Stimulated activated naive CD8-positive, alpha-beta T cell treated with anti-CD3 and anti-CD28 coated beads, Interleukin-15, amount 100 ng/mL, for 72 hours (primary cell): Measurements from ENCODE around the gene CARD19.
"Not testable (repeated sequence)": the region's sequence is repeated elsewhere in the genome, so short reads cannot be mapped to it uniquely, and the experiment has no call there.

Experiments used
- ATAC-seq: fragments of 150-1000 bp; cut with Tn5 transposase; 2 replicates; pipeline ENCODE4 v1.10.0; 2021; ENCODE audit warnings: mild to moderate bottlenecking, moderate library complexity
- DNase-seq, 2 donors: peaks; one replicate each; pipeline ENCODE4 v3.0.0; 2021 to 2022
- H3K27ac Mint-ChIP-seq, 2 donors: one replicate each; pipeline ENCODE4 v1.8.0; 2022; ENCODE audit warnings: mild to moderate bottlenecking in 2 of 2, mixed read lengths in 2 of 2, moderate library complexity in 2 of 2
- H3K27me3 Mint-ChIP-seq: one replicate; pipeline ENCODE4 v1.8.0; 2022; ENCODE audit warnings: mixed read lengths
- H3K4me1 Mint-ChIP-seq: one replicate; pipeline ENCODE4 v1.8.0; 2022; ENCODE audit warnings: mild to moderate bottlenecking, mixed read lengths
- H3K4me3 Mint-ChIP-seq, 2 donors: one replicate each; pipeline ENCODE4 v1.8.0; 2022; ENCODE audit warnings: mild to moderate bottlenecking in 2 of 2, mixed read lengths in 2 of 2, moderate library complexity in 1 of 2
- H3K9me3 Mint-ChIP-seq, 2 donors: one replicate each; pipeline ENCODE4 v1.8.0; 2022; ENCODE audit warnings: mixed read lengths in 2 of 2

CARD19 gene

DNA sequence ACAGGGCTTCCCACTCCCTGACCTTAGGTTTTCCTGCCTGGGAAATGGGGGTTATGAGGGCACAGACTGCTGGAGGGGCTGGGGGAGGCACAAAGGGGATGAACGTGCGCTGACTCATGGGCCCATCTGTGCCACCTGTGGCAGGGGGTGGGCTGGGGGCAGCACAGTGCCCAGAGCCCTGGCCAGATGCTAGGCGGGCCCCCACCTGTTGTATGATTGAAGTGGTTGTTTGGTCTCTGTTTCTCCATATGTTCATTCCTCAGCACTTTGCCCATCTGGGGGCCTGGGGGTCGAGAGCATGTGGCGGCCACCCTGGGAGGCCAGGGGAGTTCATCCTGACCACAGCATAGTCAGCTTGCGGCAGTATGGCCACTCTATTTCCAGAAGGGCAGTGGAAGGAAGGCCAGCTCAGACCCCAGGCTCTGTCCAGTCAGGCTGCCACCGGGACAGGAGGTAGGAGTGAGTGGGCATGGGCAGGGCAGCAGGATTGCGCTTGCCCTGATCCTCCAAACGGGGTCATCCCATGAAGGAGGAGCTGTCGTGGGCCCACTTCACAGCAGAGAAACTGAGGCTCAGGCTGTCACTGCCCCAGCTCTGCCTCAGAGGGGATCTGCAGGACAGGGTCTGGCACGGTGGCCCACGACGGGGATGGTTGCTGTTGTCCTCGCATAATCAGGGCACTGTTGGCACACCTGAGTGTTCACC is 38.9 kb downstream of the CARD19 start:
- DNase-seq (no peak), ATAC-seq (peak; percentile 47)
- H3K4me1 Mint-ChIP-seq, result peaks cover 87% of the 10 kb centered on the region
- no peaks in the 10 kb centered on the region for H3K27me3 Mint-ChIP-seq
- H3K27ac Mint-ChIP-seq, result peak overlapping the region; percentile 91 to 94
- no peaks in the 10 kb centered on the region for H3K9me3 Mint-ChIP-seq
- H3K4me3 Mint-ChIP-seq, result peak overlapping the region; percentile 79 to 83

GRCh38 chr9:93136011-93136440 is 40.0 kb downstream of the CARD19 start:
- Mint-ChIP-seq H3K27me3 (no peaks in the 10 kb centered on the region), H3K9me3 (no peaks in the 10 kb centered on the region), H3K27ac (no peak overlapping the region), H3K4me1 (peaks cover 87% of the 10 kb centered on the region), H3K4me3 (no peak overlapping the region)
- ATAC-seq (no peak), DNase-seq (no peak)

- ATAC-seq (no peak), DNase-seq (no peak)
- no peak overlapping the region for H3K27ac Mint-ChIP-seq
- H3K9me3 Mint-ChIP-seq, result no peaks in the 10 kb centered on the region
- H3K4me1 Mint-ChIP-seq, result peaks cover 82% of the 10 kb centered on the region
- H3K27me3 Mint-ChIP-seq, result no peaks in the 10 kb centered on the region
- H3K4me3 Mint-ChIP-seq, result no peak overlapping the region
Measured at GRCh38 chr9:93137362-93137761, 41.3 kb downstream of the CARD19 start.

- Mint-ChIP-seq H3K27me3 (no peaks in the 10 kb centered on the region), H3K27ac (no peak overlapping the region), H3K4me3 (no peak overlapping the region), H3K9me3 (no peaks in the 10 kb centered on the region), H3K4me1 (peaks cover 81% of the 10 kb centered on the region)
- ATAC-seq (no peak), DNase-seq (no peak)
Measured at GRCh38 chr9:93138171-93138764, 42.3 kb downstream of the CARD19 start.

GRCh38 chr9:93139365-93140182 is 43.6 kb downstream of the CARD19 start:
- ATAC-seq, result no peak
- peak overlapping the region in 1 of 2 donors; percentile 65 for H3K27ac Mint-ChIP-seq
- no peaks in the 10 kb centered on the region for H3K27me3 Mint-ChIP-seq
- no peak for DNase-seq
- peaks cover 91% of the 10 kb centered on the region for H3K4me1 Mint-ChIP-seq
- no peaks in the 10 kb centered on the region for H3K9me3 Mint-ChIP-seq
- H3K4me3 Mint-ChIP-seq, result peak overlapping the region in 1 of 2 donors; percentile 2

- Mint-ChIP-seq H3K27ac (peak overlapping the region in 1 of 2 donors; percentile 48), H3K27me3 (no peaks in the 10 kb centered on the region), H3K4me3 (no peak overlapping the region), H3K4me1 (peaks cover 81% of the 10 kb centered on the region), H3K9me3 (peaks cover 10 to 11% of the 10 kb centered on the region in 2 donors)
- no peak for DNase-seq
- ATAC-seq, result no peak
Measured at GRCh38 chr9:93141771-93142483, 45.9 kb downstream of the CARD19 start.

GRCh38 chr9:93143830-93144530 is 48.0 kb downstream of the CARD19 start:
- peak; percentile 79 for ATAC-seq
- Mint-ChIP-seq H3K4me1 (peaks cover 79% of the 10 kb centered on the region), H3K9me3 (peaks cover 20 to 26% of the 10 kb centered on the region in 2 donors), H3K4me3 (peak overlapping the region; percentile 32 to 67), H3K27ac (peak overlapping the region; percentile 80 to 90), H3K27me3 (no peaks in the 10 kb centered on the region)
- peak in 1 of 2 donors; percentile 55 for DNase-seq

GRCh38 chr9:93146696-93147095 is 50.7 kb downstream of the CARD19 start:
- not testable (repeated sequence) for H3K27me3 Mint-ChIP-seq, H3K4me3 Mint-ChIP-seq, DNase-seq
- peak; percentile 50 for ATAC-seq
- peaks cover 74% of the 10 kb centered on the region for H3K4me1 Mint-ChIP-seq
- peak overlapping the region; percentile 56 to 63 for H3K27ac Mint-ChIP-seq
- peaks cover 20 to 26% of the 10 kb centered on the region in 2 donors for H3K9me3 Mint-ChIP-seq

GRCh38 chr9:93147632-93148031 is 51.6 kb downstream of the CARD19 start:
- Mint-ChIP-seq H3K4me3 (no peak overlapping the region), H3K27me3 (no peaks in the 10 kb centered on the region), H3K4me1 (peaks cover 65% of the 10 kb centered on the region), H3K9me3 (peaks cover 20 to 26% of the 10 kb centered on the region in 2 donors), H3K27ac (peak overlapping the region in 1 of 2 donors; percentile 34)
- ATAC-seq, result no peak
- DNase-seq, result no peak

DNA sequence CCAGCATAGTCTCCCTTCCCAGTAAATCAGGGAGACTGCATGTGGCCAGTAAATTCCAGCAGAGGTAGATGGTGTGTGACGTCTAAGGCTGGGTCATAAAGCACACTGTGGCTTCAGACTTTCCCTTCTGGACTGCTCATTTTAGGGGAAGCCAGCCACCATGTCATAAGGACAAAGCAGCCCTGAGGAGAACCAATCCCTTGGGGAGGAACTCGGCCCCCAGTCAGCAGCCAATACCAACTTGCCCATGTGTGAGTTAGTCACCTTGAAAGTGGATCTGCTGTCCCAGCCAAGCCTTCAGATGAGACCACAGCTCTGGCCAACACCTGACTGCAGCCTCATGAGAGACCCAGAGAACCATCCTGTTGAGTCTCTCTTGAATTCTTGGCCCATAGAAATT is 52.7 kb downstream of the CARD19 start:
- ATAC-seq, result no peak
- Mint-ChIP-seq H3K4me3 (peak overlapping the region in 1 of 2 donors; percentile 12), H3K27me3 (no peaks in the 10 kb centered on the region), H3K27ac (peak overlapping the region in 1 of 2 donors; percentile 85), H3K9me3 (peaks cover 20 to 26% of the 10 kb centered on the region in 2 donors), H3K4me1 (peaks cover 55% of the 10 kb centered on the region)
- no peak for DNase-seq

DNA sequence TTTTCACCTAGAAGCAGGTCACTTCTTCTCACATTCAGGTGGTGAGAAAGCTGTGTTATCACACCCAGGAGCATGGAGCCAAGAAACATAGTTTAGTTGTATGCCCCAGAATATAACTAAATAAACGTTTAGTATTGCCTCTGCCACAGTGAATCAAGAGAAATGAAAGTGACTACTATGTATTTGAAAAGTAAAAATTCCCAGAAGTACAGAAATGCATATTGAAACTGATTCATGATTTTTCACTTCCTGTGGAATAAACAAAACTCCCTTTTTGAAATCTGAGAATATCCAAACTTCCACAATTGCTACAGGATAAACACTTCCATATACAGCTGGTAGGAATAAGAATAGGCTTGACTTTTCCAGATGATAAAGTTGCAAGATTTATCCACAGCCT is 53.3 kb downstream of the CARD19 start:
- Mint-ChIP-seq H3K27me3 (no peaks in the 10 kb centered on the region), H3K9me3 (peaks cover 20 to 26% of the 10 kb centered on the region in 2 donors), H3K4me1 (peaks cover 49% of the 10 kb centered on the region), H3K4me3 (peak overlapping the region in 1 of 2 donors; percentile 14), H3K27ac (peak overlapping the region in 1 of 2 donors; percentile 46)
- no peak for DNase-seq
- no peak for ATAC-seq

GRCh38 chr9:93151097-93151784 is 55.2 kb downstream of the CARD19 start:
- H3K9me3 Mint-ChIP-seq, result peaks cover 16 to 22% of the 10 kb centered on the region in 2 donors
- no peak overlapping the region for H3K27ac Mint-ChIP-seq
- H3K27me3 Mint-ChIP-seq, result no peaks in the 10 kb centered on the region
- no peak overlapping the region for H3K4me3 Mint-ChIP-seq
- ATAC-seq (no peak), DNase-seq (no peak)
- peaks cover 44% of the 10 kb centered on the region for H3K4me1 Mint-ChIP-seq

GRCh38 chr9:93154293-93154903 is 58.4 kb downstream of the CARD19 start:
- DNase-seq (peak; percentile 50 to 57), ATAC-seq (peak; percentile 45)
- Mint-ChIP-seq H3K4me1 (peaks cover 27% of the 10 kb centered on the region), H3K4me3 (no peak overlapping the region), H3K27ac (peak overlapping the region in 1 of 2 donors; percentile 27), H3K9me3 (no peaks in the 10 kb centered on the region), H3K27me3 (no peaks in the 10 kb centered on the region)
